ENCODE measurements around the gene FOXC1. TPM values are rescaled to one million over a fixed set of nuclear protein-coding genes. Genes with fewer than 3 reads are reported as not detected.

The FOXC1 gene
- total and polyA plus RNA-seq, 7 experiments from 2014 or later, result not detected

DNA sequence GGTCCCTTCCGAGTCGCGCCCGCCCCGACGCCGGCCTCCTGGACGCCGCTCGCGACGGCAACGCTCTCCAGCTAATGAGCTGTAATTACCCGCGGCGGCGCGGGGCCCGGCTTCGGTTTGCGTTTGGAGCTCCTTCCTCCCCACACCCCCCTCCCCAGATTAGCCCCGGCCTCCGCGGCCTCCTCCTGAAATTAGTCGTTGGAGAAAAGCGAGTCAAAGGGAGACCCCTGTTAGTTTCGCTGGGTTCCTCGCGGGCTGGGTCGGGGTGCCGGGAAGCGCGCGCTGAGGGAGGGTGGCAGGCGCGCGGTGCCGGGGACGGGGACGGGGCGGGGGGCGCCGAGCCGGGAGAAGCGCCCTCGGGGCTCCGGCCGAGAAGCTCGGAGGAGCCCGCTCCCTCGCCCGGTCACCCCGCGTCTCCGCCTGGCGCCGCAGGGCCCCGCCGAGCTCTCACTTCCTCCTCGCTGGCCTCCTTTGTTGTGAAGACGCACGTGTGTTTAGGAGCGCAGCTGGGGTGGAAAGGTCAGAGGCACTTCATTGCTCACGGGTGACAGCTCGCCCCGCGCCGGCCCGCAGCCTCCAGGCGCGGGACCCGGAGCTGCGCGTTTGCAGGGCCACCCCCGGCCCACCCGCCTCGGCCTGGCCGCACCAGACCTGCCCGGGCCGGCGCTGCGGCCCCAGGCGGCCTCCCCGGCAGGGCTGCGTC, 4.9 kb downstream of the FOXC1 start:
- POLR2A ChIA-PET, result interaction anchor here (0.6 kb wide), 1 partner anchor 556 kb away, joined by 3 read pairs; no protein-coding TSS in a partner anchor
- peaks cover 9 to 27% (median 19%) of the 10 kb centered on the region in 7 donors for H3K4me1 Mint-ChIP-seq
- peaks cover 12 to 20% of the 10 kb centered on the region in 2 donors for H3K27me3 ChIP-seq (ENCODE audit: control insufficient read depth in 2 of 2, insufficient read depth in 2 of 2, low read length in 2 of 2)
- H3K27ac ChIP-seq (ENCODE audit: low read depth, low read length), result no peak overlapping the region
- intact Hi-C loops (cut with micrococcal nuclease), result loop anchor here in 1 of 2 donors (5.0 kb wide), 1 partner anchor 302 kb away; the partner anchor contains the start of gene FOXQ1
- H3K4me3 ChIP-seq (ENCODE audit: low read length), result no peak overlapping the region
- ATAC-seq (peak; percentile 55), DNase-seq (no peak)
- no peaks in the 10 kb centered on the region for H3K36me3 ChIP-seq (ENCODE audit: control insufficient read depth in 2 of 3, insufficient read depth in 3 of 3, low read length in 3 of 3)
- CTCF ChIA-PET, result no interaction called here
- H3K4me1 ChIP-seq (ENCODE audit: control insufficient read depth in 2 of 2, insufficient read depth in 2 of 2, low read length in 2 of 2), result peaks cover 0 to 6% of the 10 kb centered on the region in 2 donors
- H3K4me3 Mint-ChIP-seq, result no peak overlapping the region
- H3K27me3 Mint-ChIP-seq, result peaks cover 49 to 67% (median 53%) of the 10 kb centered on the region in 5 donors
- H3K36me3 Mint-ChIP-seq, result no peaks in the 10 kb centered on the region
- no peaks in the 10 kb centered on the region for H3K9me3 ChIP-seq (ENCODE audit: control insufficient read depth in 2 of 3, low read length in 3 of 3)
- H3K9me3 Mint-ChIP-seq, result peaks cover 0 to 5% (median 0%) of the 10 kb centered on the region in 11 donors
- H3K27ac Mint-ChIP-seq, result no peak overlapping the region

DNA sequence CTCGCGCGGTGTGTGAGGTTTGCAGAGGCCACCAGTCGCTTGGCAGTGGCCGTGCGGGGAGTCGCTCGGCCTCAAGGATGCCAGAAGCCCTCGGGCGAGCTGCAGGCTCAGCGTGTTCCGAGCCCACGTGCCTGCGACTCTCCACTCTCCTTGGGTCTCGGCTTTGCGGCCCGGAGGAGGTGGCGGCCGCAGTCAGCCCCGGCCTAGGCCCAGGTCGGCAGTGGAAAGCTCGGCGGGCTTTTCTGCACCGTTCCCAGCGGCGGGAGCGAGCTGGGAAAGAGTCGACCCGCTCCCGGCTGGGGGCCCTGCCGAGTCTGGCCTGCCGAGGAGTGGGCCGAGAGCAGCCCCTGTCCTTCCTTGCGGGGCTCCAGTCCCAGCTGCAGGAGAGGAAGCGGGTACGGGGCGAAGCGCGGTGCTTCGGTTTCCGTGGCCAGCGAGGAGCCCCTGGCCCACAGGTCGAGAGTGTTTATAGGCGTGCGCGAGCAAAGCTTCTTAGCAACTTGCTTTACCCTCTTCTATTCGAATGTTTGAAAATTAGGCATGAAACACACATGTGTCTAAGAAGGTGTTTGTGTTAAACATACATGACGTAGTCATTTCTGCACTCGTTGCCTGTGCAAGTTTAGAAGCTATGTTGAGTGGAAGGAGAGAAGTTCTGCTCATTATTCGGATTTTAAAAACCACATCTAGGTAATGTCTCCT, 5.6 kb downstream of the FOXC1 start:
- Mint-ChIP-seq H3K27me3 (peaks cover 49 to 70% (median 53%) of the 10 kb centered on the region in 5 donors), H3K9me3 (peaks cover 0 to 5% (median 0%) of the 10 kb centered on the region in 11 donors), H3K4me1 (peaks cover 9 to 27% (median 19%) of the 10 kb centered on the region in 7 donors), H3K27ac (no peak overlapping the region), H3K36me3 (no peaks in the 10 kb centered on the region), H3K4me3 (peak overlapping the region in 1 of 10 donors; percentile 46)
- ATAC-seq, result no peak
- Histone ChIP-seq H3K27ac (ENCODE audit: low read depth, low read length) (no peak overlapping the region), H3K9me3 (ENCODE audit: control insufficient read depth in 2 of 3, low read length in 3 of 3) (no peaks in the 10 kb centered on the region), H3K4me3 (ENCODE audit: low read length) (no peak overlapping the region), H3K36me3 (ENCODE audit: control insufficient read depth in 2 of 3, insufficient read depth in 3 of 3, low read length in 3 of 3) (no peaks in the 10 kb centered on the region), H3K27me3 (ENCODE audit: control insufficient read depth in 2 of 2, insufficient read depth in 2 of 2, low read length in 2 of 2) (peaks cover 12 to 20% of the 10 kb centered on the region in 2 donors), H3K4me1 (ENCODE audit: control insufficient read depth in 2 of 2, insufficient read depth in 2 of 2, low read length in 2 of 2) (peaks cover 0 to 6% of the 10 kb centered on the region in 2 donors)
- CTCF ChIA-PET, result interaction anchor here (0.9 kb wide), 1 partner anchor 18 kb away, joined by 3 read pairs; no protein-coding TSS in a partner anchor
- no peak for DNase-seq
- intact Hi-C loops (cut with micrococcal nuclease), result no loop called here
- POLR2A ChIA-PET, result no interaction called here

DNA sequence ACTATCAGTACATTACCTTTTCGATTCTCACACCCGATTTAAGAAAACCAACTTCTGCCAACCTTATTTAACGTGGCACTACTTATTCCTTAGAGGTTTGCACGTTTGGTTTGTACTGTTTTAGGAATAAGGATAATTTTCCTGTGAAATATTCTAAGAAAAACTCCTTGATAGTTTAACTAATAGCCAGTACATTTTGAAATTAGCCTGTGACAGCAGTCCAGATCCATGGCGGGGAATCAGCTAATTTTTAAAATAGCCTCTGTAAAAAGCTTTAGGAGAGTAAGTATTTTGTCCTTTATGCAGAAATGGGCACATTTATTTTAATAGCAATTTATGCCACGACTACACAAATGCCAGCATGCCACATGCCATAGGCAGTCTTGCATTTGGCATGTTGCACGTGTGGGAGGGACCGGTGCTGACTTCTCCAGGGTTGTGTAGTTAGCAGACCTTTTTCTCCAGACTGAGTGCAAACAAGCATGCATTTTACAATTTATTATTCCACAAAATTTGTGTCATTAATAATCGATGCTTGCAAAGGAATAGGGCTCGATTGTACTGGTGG, 6.2 kb downstream of the FOXC1 start:
- H3K4me1 Mint-ChIP-seq, result peaks cover 7 to 22% (median 15%) of the 10 kb centered on the region in 7 donors

DNA sequence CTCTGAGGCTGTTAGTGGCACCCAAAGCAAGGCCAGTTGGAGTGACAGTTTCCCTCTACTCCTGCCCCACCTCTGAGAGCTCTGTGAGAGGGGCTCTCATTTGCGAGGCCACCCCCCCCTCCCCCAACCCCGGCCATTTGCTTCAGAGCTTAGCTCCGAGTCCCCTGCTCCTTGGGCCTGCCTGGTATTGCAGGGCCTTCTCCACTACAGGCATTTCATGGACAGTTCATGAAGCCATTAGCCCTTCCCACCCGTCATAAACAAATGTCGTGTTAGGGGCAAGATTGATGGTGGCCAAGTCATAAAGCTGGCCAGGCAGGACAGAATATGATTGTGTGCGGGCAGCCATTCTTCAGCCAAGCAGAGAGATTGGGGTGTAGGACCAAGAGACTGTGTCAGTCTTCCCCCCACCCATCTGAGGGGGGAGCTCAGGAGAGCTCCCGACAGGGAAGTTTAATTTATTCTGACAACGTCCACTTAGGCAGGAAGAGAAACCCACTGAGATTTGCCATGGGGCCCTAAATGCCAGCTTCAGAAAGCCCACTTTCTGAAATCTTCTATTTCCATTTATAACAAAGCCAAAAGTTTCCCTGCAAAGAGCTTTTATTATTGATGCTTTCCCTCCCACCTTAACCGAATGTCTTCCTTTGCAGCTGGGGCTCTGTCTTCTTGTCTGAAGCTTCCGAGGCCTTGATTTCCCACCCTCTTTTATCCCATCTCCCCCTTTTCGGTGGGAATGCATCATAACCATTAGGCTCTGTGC, 7.2 kb downstream of the FOXC1 start:
- Mint-ChIP-seq H3K36me3 (peaks cover 0 to 7% (median 6%) of the 10 kb centered on the region in 5 donors), H3K27ac (no peak overlapping the region), H3K4me1 (peaks cover 6 to 20% (median 13%) of the 10 kb centered on the region in 7 donors), H3K9me3 (peaks cover 0 to 4% (median 0%) of the 10 kb centered on the region in 11 donors), H3K27me3 (peaks cover 50 to 75% (median 58%) of the 10 kb centered on the region in 5 donors), H3K4me3 (no peak overlapping the region)
- Histone ChIP-seq H3K27me3 (ENCODE audit: control insufficient read depth in 2 of 2, insufficient read depth in 2 of 2, low read length in 2 of 2) (peaks cover 12 to 20% of the 10 kb centered on the region in 2 donors), H3K4me3 (ENCODE audit: low read length) (no peak overlapping the region), H3K9me3 (ENCODE audit: control insufficient read depth in 2 of 3, low read length in 3 of 3) (no peaks in the 10 kb centered on the region), H3K27ac (ENCODE audit: low read depth, low read length) (no peak overlapping the region), H3K4me1 (ENCODE audit: control insufficient read depth in 2 of 2, insufficient read depth in 2 of 2, low read length in 2 of 2) (peaks cover 0 to 6% of the 10 kb centered on the region in 2 donors), H3K36me3 (ENCODE audit: control insufficient read depth in 2 of 3, insufficient read depth in 3 of 3, low read length in 3 of 3) (no peaks in the 10 kb centered on the region)
- intact Hi-C loops (cut with micrococcal nuclease), result no loop called here
- ChIA-PET POLR2A (no interaction called here), CTCF (no interaction called here)
- DNase-seq (no peak), ATAC-seq (no peak)

More for the DNA sequence above, 6.2 kb downstream of the FOXC1 start:
- Histone ChIP-seq H3K4me1 (ENCODE audit: control insufficient read depth in 2 of 2, insufficient read depth in 2 of 2, low read length in 2 of 2) (peaks cover 0 to 6% of the 10 kb centered on the region in 2 donors), H3K4me3 (ENCODE audit: low read length) (no peak overlapping the region), H3K27me3 (ENCODE audit: control insufficient read depth in 2 of 2, insufficient read depth in 2 of 2, low read length in 2 of 2) (peaks cover 12 to 20% of the 10 kb centered on the region in 2 donors), H3K36me3 (ENCODE audit: control insufficient read depth in 2 of 3, insufficient read depth in 3 of 3, low read length in 3 of 3) (no peaks in the 10 kb centered on the region), H3K27ac (ENCODE audit: low read depth, low read length) (no peak overlapping the region), H3K9me3 (ENCODE audit: control insufficient read depth in 2 of 3, low read length in 3 of 3) (no peaks in the 10 kb centered on the region)
- DNase-seq, result no peak
- Mint-ChIP-seq H3K27me3 (peaks cover 45 to 67% (median 51%) of the 10 kb centered on the region in 5 donors), H3K4me3 (peak overlapping the region in 1 of 10 donors; percentile 46), H3K27ac (no peak overlapping the region), H3K9me3 (peaks cover 0 to 5% (median 0%) of the 10 kb centered on the region in 11 donors), H3K36me3 (no peaks in the 10 kb centered on the region)
- intact Hi-C loops (cut with micrococcal nuclease), result no loop called here
- ATAC-seq, result no peak
- CTCF ChIA-PET, result interaction anchor here (0.9 kb wide), 1 partner anchor 19 kb away, joined by 3 read pairs; no protein-coding TSS in a partner anchor
- POLR2A ChIA-PET, result no interaction called here

DNA sequence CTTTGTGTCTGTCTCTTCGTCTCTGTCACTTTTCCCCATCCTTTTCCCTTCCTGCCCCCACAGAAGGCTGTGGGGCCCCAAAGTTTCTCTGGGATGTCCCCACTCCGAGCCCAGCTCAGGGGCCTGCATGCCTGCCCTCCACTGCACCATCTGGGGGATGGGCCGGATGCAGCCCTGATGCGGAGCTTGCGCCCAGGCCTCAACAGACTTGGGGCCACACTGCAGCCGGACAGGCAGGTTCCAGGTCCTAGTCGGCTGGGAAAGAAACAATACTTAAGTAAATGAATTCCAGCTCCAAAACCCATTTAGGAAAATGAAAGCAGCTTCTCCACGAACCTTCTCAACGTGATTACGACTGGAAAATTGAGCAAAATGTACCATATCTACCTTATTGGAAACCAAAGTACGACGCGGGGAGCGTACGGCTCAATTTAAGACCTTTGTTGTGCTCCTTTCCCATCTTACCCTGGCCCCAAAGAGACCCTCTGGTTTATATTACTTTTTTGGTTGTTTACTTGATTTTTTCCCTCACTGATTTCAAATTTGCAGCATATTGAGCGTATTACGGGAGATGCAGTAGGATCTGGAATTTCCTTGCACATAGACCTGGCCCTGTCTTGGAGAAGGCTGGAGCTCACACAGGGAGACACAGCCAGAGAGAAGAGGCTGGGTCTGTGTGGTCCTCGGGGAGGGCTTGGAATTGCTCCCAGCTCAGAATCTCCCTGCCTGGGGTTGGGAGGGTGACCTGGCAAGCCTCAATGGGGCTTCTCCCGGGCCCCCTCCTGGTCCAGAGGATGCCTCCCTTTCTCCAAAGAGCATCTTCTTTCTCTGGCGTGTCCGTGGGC, 8.0 kb downstream of the FOXC1 start:
- H3K27me3 Mint-ChIP-seq, result peaks cover 50 to 75% (median 57%) of the 10 kb centered on the region in 5 donors
- peaks cover 0 to 15% (median 13%) of the 10 kb centered on the region in 5 donors for H3K36me3 Mint-ChIP-seq
- ATAC-seq (no peak), DNase-seq (no peak)
- H3K27ac Mint-ChIP-seq, result no peak overlapping the region
- Histone ChIP-seq H3K9me3 (ENCODE audit: control insufficient read depth in 2 of 3, low read length in 3 of 3) (no peaks in the 10 kb centered on the region), H3K27me3 (ENCODE audit: control insufficient read depth in 2 of 2, insufficient read depth in 2 of 2, low read length in 2 of 2) (peaks cover 6 to 15% of the 10 kb centered on the region in 2 donors), H3K36me3 (ENCODE audit: control insufficient read depth in 2 of 3, insufficient read depth in 3 of 3, low read length in 3 of 3) (no peaks in the 10 kb centered on the region), H3K4me1 (ENCODE audit: control insufficient read depth in 2 of 2, insufficient read depth in 2 of 2, low read length in 2 of 2) (no peaks in the 10 kb centered on the region), H3K27ac (ENCODE audit: low read depth, low read length) (no peak overlapping the region), H3K4me3 (ENCODE audit: low read length) (no peak overlapping the region)
- intact Hi-C loops (cut with micrococcal nuclease), result no loop called here
- ChIA-PET CTCF (interaction anchor here (1.6 kb wide), 1 partner anchor 486 kb away, joined by 3 read pairs; no protein-coding TSS in a partner anchor), POLR2A (no interaction called here)
- peaks cover 0 to 12% (median 7%) of the 10 kb centered on the region in 7 donors for H3K4me1 Mint-ChIP-seq
- no peak overlapping the region for H3K4me3 Mint-ChIP-seq
- H3K9me3 Mint-ChIP-seq, result peaks cover 0 to 1% (median 0%) of the 10 kb centered on the region in 11 donors
